ENCODE measurements around the gene VMAC.

Gene VMAC

DNA sequence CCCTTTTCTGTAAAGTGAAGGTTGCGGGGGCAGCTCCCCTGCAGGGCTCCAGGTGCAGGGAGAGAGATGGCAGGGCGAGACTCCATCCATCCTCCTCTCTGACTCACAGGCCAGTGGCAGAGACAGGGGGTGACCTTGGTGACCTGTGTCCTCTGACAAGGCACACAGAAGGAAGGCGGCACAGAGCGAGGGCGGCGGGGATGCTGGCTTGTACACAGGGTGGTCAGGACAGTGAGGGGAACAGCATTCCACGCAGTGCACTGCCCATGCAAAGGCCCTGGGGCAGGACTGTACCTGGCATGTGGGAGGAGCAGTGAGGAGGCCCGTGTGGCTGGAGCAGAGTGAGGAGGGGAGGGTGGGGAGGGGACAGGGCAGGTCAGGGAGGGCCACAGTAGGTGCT lies 8.8 kb upstream of the VMAC start:
- Histone ChIP-seq H3K4me2 (ENCODE audit: low read length) (no peak overlapping the region), H3K27ac (ENCODE audit: low read depth, low read length) (no peak overlapping the region), H3K14ac (ENCODE audit: low read length) (no peak overlapping the region), H3K4me3 (ENCODE audit: low read depth, low read length) (no peak overlapping the region), H3K27me3 (ENCODE audit: insufficient read depth, low read length) (no peaks in the 10 kb centered on the region), H2AK5ac (ENCODE audit: low read length) (no peak overlapping the region), H4K12ac (ENCODE audit: low read depth, low read length) (no peak overlapping the region), H3K79me2 (ENCODE audit: control insufficient read depth, insufficient read depth, low read length, poor library complexity) (peaks cover 3% of the 10 kb centered on the region), H2AFZ (ENCODE audit: insufficient read depth, low read length, poor library complexity) (no peak overlapping the region), H2BK12ac (ENCODE audit: low read length) (no peak overlapping the region), H2BK120ac (ENCODE audit: insufficient read depth, low read length, poor library complexity) (no peak overlapping the region), H4K8ac (ENCODE audit: low read depth, low read length) (no peak overlapping the region), H4K91ac (ENCODE audit: low read depth, low read length) (no peak overlapping the region), H3K4ac (ENCODE audit: low read depth, low read length) (no peak overlapping the region), H3K23ac (ENCODE audit: low read length) (no peak overlapping the region), H3K18ac (ENCODE audit: low read length) (no peak overlapping the region), H3K9ac (ENCODE audit: low read length) (no peak overlapping the region), H3K36me3 (ENCODE audit: control insufficient read depth in 1 of 2, insufficient read depth in 2 of 2, low read length in 2 of 2) (peaks cover 41 to 42% of the 10 kb centered on the region in 2 experiments), H3K79me1 (ENCODE audit: low read length) (no peaks in the 10 kb centered on the region), H3K9me3 (ENCODE audit: insufficient read depth, low read depth, low read length) (peaks cover 7% of the 10 kb centered on the region), H3K4me1 (ENCODE audit: control insufficient read depth in 1 of 2, insufficient read depth in 2 of 2, low read length in 2 of 2) (peaks cover 0 to 2% of the 10 kb centered on the region in 2 experiments), H2BK5ac (ENCODE audit: low read depth, low read length, poor library complexity) (no peak overlapping the region)
- no peak for DNase-seq
- no CpG with 5 or more reads among the region's 8 CpGs for WGBS (ENCODE audit: extremely low coverage, insufficient coverage, insufficient read length)

DNA sequence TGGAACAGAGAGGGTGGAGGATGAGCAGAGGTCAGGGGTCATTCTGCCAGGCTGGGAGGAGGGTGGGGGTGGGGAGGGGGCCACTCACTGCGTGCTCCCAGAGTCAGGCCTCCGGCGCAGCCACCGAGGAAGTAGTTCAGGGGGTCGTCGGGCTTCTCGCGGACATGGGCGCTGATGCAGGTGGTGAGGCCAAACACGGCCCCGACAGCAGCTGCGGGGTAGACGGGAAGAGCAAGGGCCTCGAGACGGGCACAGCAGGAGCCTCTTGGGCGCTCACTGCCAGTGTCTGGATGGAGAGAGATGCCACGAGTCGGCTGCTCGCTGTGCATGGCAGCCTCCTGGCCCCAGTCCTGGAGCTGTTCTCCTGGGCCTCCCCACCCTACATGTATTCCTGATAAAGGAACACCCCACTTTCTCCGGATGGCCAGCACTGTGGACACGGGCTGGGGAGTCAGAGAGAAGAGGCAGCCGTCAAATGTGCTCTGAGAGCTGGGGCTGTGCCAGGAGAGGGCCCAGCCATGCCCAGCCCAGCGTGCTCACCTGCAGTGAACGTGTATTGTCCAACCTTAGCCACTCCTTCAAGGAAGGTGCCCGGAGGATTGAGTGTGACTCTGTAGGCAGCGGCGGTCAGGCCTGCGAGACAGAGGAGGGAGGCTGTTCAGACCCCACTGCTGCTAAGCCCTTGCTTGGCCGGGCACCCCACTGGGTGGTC lies 8.2 kb upstream of the VMAC start:
- Histone ChIP-seq H3K79me2 (ENCODE audit: control insufficient read depth, insufficient read depth, low read length, poor library complexity) (peaks cover 3% of the 10 kb centered on the region), H3K9me3 (ENCODE audit: insufficient read depth, low read depth, low read length) (peaks cover 7% of the 10 kb centered on the region), H3K14ac (ENCODE audit: low read length) (no peak overlapping the region), H3K18ac (ENCODE audit: low read length) (no peak overlapping the region), H3K4ac (ENCODE audit: low read depth, low read length) (no peak overlapping the region), H3K79me1 (ENCODE audit: low read length) (no peaks in the 10 kb centered on the region), H3K4me1 (ENCODE audit: control insufficient read depth in 1 of 2, insufficient read depth in 2 of 2, low read length in 2 of 2) (peaks cover 0 to 2% of the 10 kb centered on the region in 2 experiments), H2BK120ac (ENCODE audit: insufficient read depth, low read length, poor library complexity) (no peak overlapping the region), H2BK12ac (ENCODE audit: low read length) (no peak overlapping the region), H3K23ac (ENCODE audit: low read length) (no peak overlapping the region), H3K4me3 (ENCODE audit: low read depth, low read length) (no peak overlapping the region), H4K8ac (ENCODE audit: low read depth, low read length) (no peak overlapping the region), H4K12ac (ENCODE audit: low read depth, low read length) (no peak overlapping the region), H3K27me3 (ENCODE audit: insufficient read depth, low read length) (no peaks in the 10 kb centered on the region), H2AK5ac (ENCODE audit: low read length) (no peak overlapping the region), H2AFZ (ENCODE audit: insufficient read depth, low read length, poor library complexity) (no peak overlapping the region), H2BK5ac (ENCODE audit: low read depth, low read length, poor library complexity) (no peak overlapping the region), H3K9ac (ENCODE audit: low read length) (no peak overlapping the region), H3K4me2 (ENCODE audit: low read length) (no peak overlapping the region), H3K36me3 (ENCODE audit: control insufficient read depth in 1 of 2, insufficient read depth in 2 of 2, low read length in 2 of 2) (peaks cover 41 to 45% of the 10 kb centered on the region in 2 experiments), H3K27ac (ENCODE audit: low read depth, low read length) (no peak overlapping the region), H4K91ac (ENCODE audit: low read depth, low read length) (no peak overlapping the region)
- WGBS (ENCODE audit: extremely low coverage, insufficient coverage, insufficient read length) = no CpG with 5 or more reads among the region's 29 CpGs
- no peak for DNase-seq

DNA sequence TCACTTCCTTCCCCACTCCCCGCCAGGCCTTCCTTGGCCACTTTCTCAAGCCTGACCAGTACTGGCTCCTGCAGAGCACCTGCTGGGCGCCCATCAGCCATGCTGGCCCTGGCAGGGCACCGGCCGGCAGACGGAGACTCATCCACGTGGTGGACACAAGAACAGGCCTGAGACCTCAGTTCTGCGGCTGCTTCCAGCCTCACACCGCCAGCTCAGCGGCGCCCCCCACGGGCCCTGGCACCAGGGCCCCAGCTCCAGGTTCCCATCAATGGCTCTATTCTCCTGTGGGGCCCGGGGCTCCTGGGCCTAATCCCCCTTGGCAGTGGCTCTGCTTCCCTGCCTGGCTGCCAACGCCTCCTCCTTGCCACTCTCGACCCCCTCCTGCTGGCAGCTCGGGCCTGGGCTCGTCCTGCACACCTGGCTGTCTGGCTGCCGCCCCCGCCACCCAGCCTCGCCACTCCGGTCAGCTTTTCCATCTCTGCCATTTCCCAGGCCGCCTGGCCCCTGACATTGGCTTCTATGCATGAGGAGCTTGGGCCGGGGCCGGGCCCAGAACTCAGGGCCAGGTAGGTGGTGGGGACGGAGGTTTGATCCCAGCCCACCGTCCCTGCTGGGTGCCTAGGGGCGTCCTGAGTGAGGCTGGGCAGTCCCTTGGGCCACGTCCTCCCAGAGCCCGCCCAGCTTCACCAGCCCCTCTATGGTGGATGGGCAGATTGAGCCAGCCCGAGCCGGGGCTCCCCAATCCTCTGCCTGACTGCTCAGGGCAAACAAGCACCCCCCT lies 7.3 kb upstream of the VMAC start:
- H3K9ac ChIP-seq (ENCODE audit: low read length) = no peak overlapping the region
- no peak overlapping the region for H3K27ac ChIP-seq (ENCODE audit: low read depth, low read length)
- no peak overlapping the region for H4K8ac ChIP-seq (ENCODE audit: low read depth, low read length)
- no peak overlapping the region for H2BK5ac ChIP-seq (ENCODE audit: low read depth, low read length, poor library complexity)
- H3K23ac ChIP-seq (ENCODE audit: low read length) = no peak overlapping the region
- peaks cover 7% of the 10 kb centered on the region for H3K9me3 ChIP-seq (ENCODE audit: insufficient read depth, low read depth, low read length)
- H3K79me1 ChIP-seq (ENCODE audit: low read length) = no peaks in the 10 kb centered on the region
- no peaks in the 10 kb centered on the region for H3K27me3 ChIP-seq (ENCODE audit: insufficient read depth, low read length)
- no CpG with 5 or more reads among the region's 30 CpGs for WGBS (ENCODE audit: extremely low coverage, insufficient coverage, insufficient read length)
- H4K12ac ChIP-seq (ENCODE audit: low read depth, low read length) = no peak overlapping the region
- H3K4me1 ChIP-seq (ENCODE audit: control insufficient read depth in 1 of 2, insufficient read depth in 2 of 2, low read length in 2 of 2) = peaks cover under 1 to 1% of the 10 kb centered on the region in 2 experiments
- no peak overlapping the region for H2AK5ac ChIP-seq (ENCODE audit: low read length)
- no peak overlapping the region for H3K18ac ChIP-seq (ENCODE audit: low read length)
- H2BK120ac ChIP-seq (ENCODE audit: insufficient read depth, low read length, poor library complexity) = no peak overlapping the region
- no peak overlapping the region for H2AFZ ChIP-seq (ENCODE audit: insufficient read depth, low read length, poor library complexity)
- no peak overlapping the region for H3K4me2 ChIP-seq (ENCODE audit: low read length)
- DNase-seq = no peak
- H3K79me2 ChIP-seq (ENCODE audit: control insufficient read depth, insufficient read depth, low read length, poor library complexity) = peaks cover 4% of the 10 kb centered on the region
- H4K91ac ChIP-seq (ENCODE audit: low read depth, low read length) = no peak overlapping the region
- no peak overlapping the region for H3K4ac ChIP-seq (ENCODE audit: low read depth, low read length)
- no peak overlapping the region for H2BK12ac ChIP-seq (ENCODE audit: low read length)
- no peak overlapping the region for H3K14ac ChIP-seq (ENCODE audit: low read length)
- peaks cover 41 to 45% of the 10 kb centered on the region in 2 experiments for H3K36me3 ChIP-seq (ENCODE audit: control insufficient read depth in 1 of 2, insufficient read depth in 2 of 2, low read length in 2 of 2)
- H3K4me3 ChIP-seq (ENCODE audit: low read depth, low read length) = no peak overlapping the region

DNA sequence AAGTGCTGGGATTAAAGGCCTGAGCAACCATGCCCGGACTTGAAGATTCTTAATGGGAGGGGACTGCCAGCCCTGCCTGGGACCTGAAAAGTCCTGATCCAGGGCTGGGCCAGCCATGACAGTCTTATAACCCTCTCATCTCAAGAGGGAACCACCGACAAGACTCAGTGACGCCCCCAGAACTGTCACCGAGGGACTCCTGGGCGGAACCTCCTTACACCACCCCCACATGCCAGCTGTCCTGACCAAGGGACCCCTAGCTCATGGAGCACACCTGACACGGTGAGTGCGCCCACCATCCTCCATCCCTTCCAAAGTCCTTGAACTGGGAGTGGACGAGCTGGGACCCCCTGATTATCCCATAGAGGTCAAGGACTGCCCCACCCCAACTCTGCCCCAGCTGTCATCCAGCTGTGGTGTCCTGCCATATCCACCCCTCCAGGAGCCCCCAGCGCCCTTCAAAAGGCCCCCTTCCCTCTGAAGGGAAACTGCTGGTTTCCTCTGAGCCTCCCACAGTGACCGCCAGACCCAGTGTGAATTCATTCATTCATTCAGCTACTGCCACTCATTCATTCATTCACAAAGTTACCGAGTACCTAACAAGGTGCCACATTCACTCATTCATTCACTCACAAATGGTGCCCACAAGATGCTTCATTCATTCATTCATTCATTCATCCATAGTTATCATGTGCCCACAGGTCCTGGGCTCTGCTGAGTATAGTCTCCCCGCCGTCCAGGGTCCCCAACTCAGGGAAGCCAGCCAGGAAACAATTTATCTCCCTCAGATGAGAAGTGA lies 4.7 kb upstream of the VMAC start:
- Histone ChIP-seq H3K9ac (ENCODE audit: low read length) (no peak overlapping the region), H3K79me2 (ENCODE audit: control insufficient read depth, insufficient read depth, low read length, poor library complexity) (peaks cover 16% of the 10 kb centered on the region), H4K12ac (ENCODE audit: low read depth, low read length) (no peak overlapping the region), H3K14ac (ENCODE audit: low read length) (no peak overlapping the region), H2BK12ac (ENCODE audit: low read length) (no peak overlapping the region), H3K27ac (ENCODE audit: low read depth, low read length) (no peak overlapping the region), H3K4me1 (ENCODE audit: control insufficient read depth in 1 of 2, insufficient read depth in 2 of 2, low read length in 2 of 2) (peaks cover 5% of the 10 kb centered on the region in 2 experiments), H2BK5ac (ENCODE audit: low read depth, low read length, poor library complexity) (no peak overlapping the region), H3K79me1 (ENCODE audit: low read length) (peaks cover 9% of the 10 kb centered on the region), H3K4ac (ENCODE audit: low read depth, low read length) (peak overlapping the region; percentile 70), H3K4me2 (ENCODE audit: low read length) (no peak overlapping the region), H4K8ac (ENCODE audit: low read depth, low read length) (no peak overlapping the region), H3K18ac (ENCODE audit: low read length) (no peak overlapping the region), H3K27me3 (ENCODE audit: insufficient read depth, low read length) (no peaks in the 10 kb centered on the region), H2AK5ac (ENCODE audit: low read length) (no peak overlapping the region), H3K23ac (ENCODE audit: low read length) (no peak overlapping the region), H4K91ac (ENCODE audit: low read depth, low read length) (no peak overlapping the region), H3K4me3 (ENCODE audit: low read depth, low read length) (no peak overlapping the region), H3K36me3 (ENCODE audit: control insufficient read depth in 1 of 2, insufficient read depth in 2 of 2, low read length in 2 of 2) (peaks cover 34 to 36% of the 10 kb centered on the region in 2 experiments), H2AFZ (ENCODE audit: insufficient read depth, low read length, poor library complexity) (no peak overlapping the region), H2BK120ac (ENCODE audit: insufficient read depth, low read length, poor library complexity) (no peak overlapping the region), H3K9me3 (ENCODE audit: insufficient read depth, low read depth, low read length) (peaks cover 7% of the 10 kb centered on the region)
- no CpG with 5 or more reads among the region's 13 CpGs for WGBS (ENCODE audit: extremely low coverage, insufficient coverage, insufficient read length)
- no peak for DNase-seq

Measured in trophoblast cell (in vitro differentiated cells and primary cell).